Measurements from ENCODE around the gene CD22. TPM values are rescaled to one million over a fixed set of nuclear protein-coding genes. Genes with fewer than 3 reads are reported as not detected.

Gene CD22
- total and polyA plus RNA-seq, 10 of the 15 experiments (the other 5 are each of a cell fraction or from before 2014, with no cell fraction given), result 23.0 to 344 (median 181) TPM

- FAIRE-seq, result no peak
- no peak for TF ChIP-seq E4F1 (IDR thresholded peaks at IDR 0.05; ENCODE audit: borderline replicate concordance, partially characterized antibody)
- 0 out of 2 replicates have a peak, but pooled peaks have one; percentile 33 for TF ChIP-seq CEBPZ (IDR thresholded peaks at IDR 0.05; ENCODE audit: low read depth, low read length)
- no peak for TF ChIP-seq ZNF217 (IDR thresholded peaks at IDR 0.05)
- no peak for TF ChIP-seq POLR2AphosphoS2 (IDR thresholded peaks at IDR 0.05; ENCODE audit: low read depth, low read length)
- no peak for TF ChIP-seq PAX5 (IDR thresholded peaks at IDR 0.05; ENCODE audit: borderline replicate concordance, low read depth, low read length)
- TF ChIP-seq ZNF687 (IDR thresholded peaks at IDR 0.05), result 0 out of 2 replicates have a peak, but pooled peaks have one; percentile 20
- TF ChIP-seq NR2C1 (IDR thresholded peaks at IDR 0.05), result no peak
- no peak for TF ChIP-seq MEF2B (IDR thresholded peaks at IDR 0.05; ENCODE audit: partially characterized antibody, poor library complexity, severe bottlenecking)
- TF ChIP-seq EZH2 (IDR thresholded peaks at IDR 0.05; ENCODE audit: borderline replicate concordance, control insufficient read depth, low read depth, low read length), result no peak
Measured at GRCh38 chr19:35378356-35378755, 49.4 kb downstream of the CD22 start.

More at GRCh38 chr19:35378356-35378755, 49.4 kb downstream of the CD22 start:
- SMC1A ChIA-PET (ENCODE audit: uncharacterized antibody, unreplicated experiment), result interaction anchor here (0.8 to 5.4 kb wide), 13 partner anchors 10 to 92 kb away, joined by 3 to 110 read pairs (median 5); partner anchors contain the start of gene FFAR3
- peaks cover 2% of the 10 kb centered on the region; the same call in 2 of the 3 replicates for H3K9me3 ChIP-seq (replicated peaks; ENCODE audit: control insufficient read depth, insufficient read depth, low read length)
- POLR2A ChIA-PET, result interaction anchor here (0.9 to 4.1 kb wide), 9 partner anchors 9 to 85 kb away, joined by 3 to 52 read pairs (median 10); no protein-coding TSS in a partner anchor
- in situ Hi-C loops (cut with MboI) (no loop called here), intact Hi-C loops (cut with micrococcal nuclease; ENCODE audit: unreplicated experiment) (loop anchor here (5.0 kb wide), 1 partner anchor 39 kb away; no protein-coding TSS in a partner anchor)
- ATAC-seq (no peak), DNase-seq (ENCODE audit: low read depth, low spot score) (no peak)
- no peaks in the 10 kb centered on the region for H4K20me1 ChIP-seq (ENCODE audit: control insufficient read depth, insufficient read depth)
- no peak overlapping the region for H2AFZ ChIP-seq (ENCODE audit: control insufficient read depth, low read depth, low read length)
- H3K27me3 ChIP-seq (replicated peaks in 1 of 2; ENCODE audit: control insufficient read depth in 2 of 2, insufficient read depth in 2 of 2, low read length in 1 of 2), result no peaks in the 10 kb centered on the region
- H3K9ac ChIP-seq (ENCODE audit: control insufficient read depth, insufficient read depth, low read length), result no peak overlapping the region
- no TSS peak for BruUV-seq (replicated peaks)
- H3K4me3 ChIP-seq, result no peak overlapping the region
- H3K36me3 ChIP-seq (ENCODE audit: control insufficient read depth in 2 of 2, insufficient read depth in 2 of 2, low read length in 1 of 2), result no peaks in the 10 kb centered on the region
- H3K79me2 ChIP-seq (ENCODE audit: control insufficient read depth, insufficient read depth, low read length), result no peaks in the 10 kb centered on the region
- RAD21 ChIA-PET (ENCODE audit: unreplicated experiment), result interaction anchor here (0.9 to 5.8 kb wide), 9 partner anchors 12 to 270 kb away, joined by 3 to 90 read pairs (median 14); partner anchors contain the start of gene COX6B1
- H3K4me1 ChIP-seq (ENCODE audit: control insufficient read depth, insufficient read depth, low read length), result peaks cover 34% of the 10 kb centered on the region
- CTCF ChIA-PET, result interaction anchor here (0.6 to 4.0 kb wide), 8 partner anchors 15 to 117 kb away, joined by 3 to 22 read pairs (median 4); no protein-coding TSS in a partner anchor
- no peak overlapping the region for H3K4me2 ChIP-seq (ENCODE audit: control insufficient read depth, insufficient read depth)
- 100% methylated on average over 3 of the region's 3 CpGs for WGBS (ENCODE audit: insufficient coverage, insufficient replicate concordance, low lambda C conversion rate, missing lambda C conversion rate)
- no peak overlapping the region for H3K27ac ChIP-seq (ENCODE audit: control insufficient read depth, insufficient read depth)
